Activated naive CD8-positive, alpha-beta T cell treated with anti-CD3 and anti-CD28 coated beads for 36 hours (primary cell): ENCODE data around the gene ACSBG1. TPM values are rescaled to one million over a fixed set of nuclear protein-coding genes. Genes with fewer than 3 reads are reported as not detected.

Experiments
- DNase-seq: peaks from one replicate; pipeline ENCODE4 v3.0.0; 2021
- H3K27ac Mint-ChIP-seq: one replicate; pipeline ENCODE4 v1.8.0; 2022; ENCODE audit warnings: mild to moderate bottlenecking, moderate library complexity, mixed read lengths
- H3K27me3 Mint-ChIP-seq: one replicate; pipeline ENCODE4 v1.8.0; 2022; ENCODE audit warnings: mild to moderate bottlenecking, mixed read lengths
- H3K36me3 Mint-ChIP-seq: one replicate; pipeline ENCODE4 v1.8.0; 2021; ENCODE audit warnings: mild to moderate bottlenecking, mixed read lengths
- H3K4me1 Mint-ChIP-seq: one replicate; pipeline ENCODE4 v1.8.0; 2021; ENCODE audit warnings: mixed read lengths
- H3K4me3 Mint-ChIP-seq: one replicate; pipeline ENCODE4 v1.8.0; 2022; ENCODE audit warnings: mild to moderate bottlenecking, moderate library complexity, mixed read lengths
- H3K9me3 Mint-ChIP-seq: one replicate; pipeline ENCODE4 v1.8.0; 2022; ENCODE audit warnings: mixed read lengths
- total RNA-seq, 2 experiments: library from RNA; stranded (reverse); gene quantifications; one replicate each; pipeline ENCODE4 v1.2.3, GENCODE V29; 2021

The ACSBG1 gene
- total RNA-seq, 2 experiments from 2014 or later = 0.24 TPM; not detected in 1

DNA sequence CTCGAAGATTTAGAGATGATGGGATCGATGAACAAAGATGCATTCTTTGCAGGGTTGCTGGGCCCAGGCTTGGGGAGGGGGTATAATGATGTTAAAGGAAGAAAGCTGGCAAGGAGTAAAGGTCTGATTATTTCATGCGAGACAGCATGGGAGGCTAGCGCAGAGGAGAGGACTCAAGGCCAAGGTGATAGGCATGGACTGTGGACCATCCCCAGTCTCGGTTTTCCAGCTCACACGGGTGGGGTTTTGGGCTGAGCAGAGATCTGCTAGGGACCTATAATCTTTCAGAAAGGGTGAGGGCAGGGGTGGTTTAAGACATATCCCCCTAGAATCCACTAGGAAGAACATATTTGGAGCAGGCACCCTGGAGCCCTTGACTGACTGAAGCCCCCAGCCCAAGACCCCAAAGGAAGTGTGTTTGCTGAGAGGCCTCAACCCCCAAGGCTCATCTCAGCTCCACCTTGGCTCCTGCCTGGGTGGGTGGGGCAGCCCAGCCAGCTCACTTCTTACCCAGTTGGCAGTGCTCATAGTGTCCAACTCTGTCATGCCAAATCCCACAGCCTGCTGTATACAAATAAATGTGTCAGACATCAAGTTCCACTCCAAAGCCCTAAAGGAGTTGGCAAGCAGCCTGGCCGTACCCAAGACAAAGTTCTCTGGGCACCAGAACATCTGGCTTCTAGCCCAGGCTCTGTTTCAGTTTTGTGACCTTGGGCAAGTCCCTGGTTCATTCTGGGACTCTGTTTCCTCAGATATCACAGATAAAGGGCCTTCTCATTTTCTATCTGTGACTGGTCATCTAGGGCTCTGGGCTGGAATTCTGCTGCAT, 17.9 kb downstream of the ACSBG1 start:
- Mint-ChIP-seq H3K4me1 (no peaks in the 10 kb centered on the region), H3K36me3 (no peaks in the 10 kb centered on the region), H3K27me3 (no peaks in the 10 kb centered on the region), H3K4me3 (no peak overlapping the region), H3K9me3 (no peaks in the 10 kb centered on the region), H3K27ac (no peak overlapping the region)
- DNase-seq = no peak

- no peaks in the 10 kb centered on the region for H3K9me3 Mint-ChIP-seq
- no peaks in the 10 kb centered on the region for H3K36me3 Mint-ChIP-seq
- H3K27ac Mint-ChIP-seq = no peak overlapping the region
- H3K27me3 Mint-ChIP-seq = no peaks in the 10 kb centered on the region
- H3K4me1 Mint-ChIP-seq = no peaks in the 10 kb centered on the region
- H3K4me3 Mint-ChIP-seq = no peak overlapping the region
- DNase-seq = no peak
These were observed 20.4 kb downstream of the ACSBG1 start for GRCh38 chr15:78213956-78214355.

DNA sequence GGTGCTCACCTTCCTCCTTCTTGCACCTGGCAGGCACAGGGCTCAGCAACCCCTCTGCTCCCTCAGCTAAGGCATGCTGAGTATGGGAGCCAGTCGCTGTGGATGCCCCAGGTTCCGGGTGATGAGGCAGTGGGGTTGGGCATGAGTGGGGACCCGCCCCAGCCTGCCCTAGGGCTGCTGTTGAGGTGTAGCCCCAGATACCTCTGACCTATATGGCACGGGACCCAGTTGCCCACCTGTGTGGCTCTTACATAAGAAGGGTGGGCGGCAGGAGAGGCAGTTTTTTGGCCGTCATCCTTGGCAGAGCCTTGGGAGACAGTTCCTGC, 21.0 kb downstream of the ACSBG1 start:
- no peaks in the 10 kb centered on the region for H3K9me3 Mint-ChIP-seq
- no peak for DNase-seq
- no peaks in the 10 kb centered on the region for H3K27me3 Mint-ChIP-seq

DNA sequence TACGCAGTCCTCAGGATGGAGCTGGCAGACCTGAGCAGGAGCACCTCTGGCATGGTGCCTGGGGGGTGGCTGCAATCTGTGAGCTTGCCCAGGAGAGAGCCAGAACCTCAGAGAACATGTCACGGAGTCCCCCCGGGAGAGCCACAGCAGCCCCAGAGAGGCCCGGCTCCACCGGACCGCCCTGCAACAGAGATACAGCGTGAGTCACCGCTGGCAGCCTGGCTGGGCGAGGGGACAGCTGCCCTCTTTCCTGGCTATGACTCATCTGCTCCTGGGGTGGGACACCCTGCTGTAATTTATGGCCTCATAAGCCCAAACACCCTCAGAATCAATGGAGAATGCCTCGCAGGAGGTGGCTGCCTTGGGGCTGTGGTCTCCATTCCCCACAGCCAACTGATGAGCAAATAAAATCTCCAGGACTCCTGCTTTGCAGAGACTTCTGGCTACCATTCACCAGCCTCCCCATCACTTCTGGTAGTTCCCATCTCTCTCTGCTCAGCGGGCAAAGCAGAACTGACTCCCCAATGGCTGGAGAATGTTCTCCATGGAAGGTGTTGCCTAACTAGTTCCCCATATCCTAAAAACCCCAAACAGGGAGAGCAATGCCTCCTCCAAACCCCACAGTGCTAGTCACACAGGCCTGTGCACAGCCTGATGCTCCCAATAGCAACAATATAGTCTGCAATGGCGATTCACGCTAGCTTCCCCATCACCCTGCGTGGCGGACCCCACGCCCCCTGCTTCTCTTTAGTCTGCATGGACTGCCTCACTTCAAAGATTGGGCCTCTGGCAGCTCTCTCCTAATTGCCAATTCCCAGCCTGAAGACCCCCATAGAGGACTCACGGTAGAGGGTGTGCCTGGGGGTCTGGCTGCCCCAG, 21.6 kb downstream of the ACSBG1 start:
- H3K27ac Mint-ChIP-seq = no peak overlapping the region
- no peak for DNase-seq
- no peaks in the 10 kb centered on the region for H3K9me3 Mint-ChIP-seq
- no peaks in the 10 kb centered on the region for H3K36me3 Mint-ChIP-seq
- H3K4me1 Mint-ChIP-seq = no peaks in the 10 kb centered on the region
- H3K4me3 Mint-ChIP-seq = no peak overlapping the region
- H3K27me3 Mint-ChIP-seq = no peaks in the 10 kb centered on the region

More for the DNA sequence above, 21.0 kb downstream of the ACSBG1 start:
- no peaks in the 10 kb centered on the region for H3K4me1 Mint-ChIP-seq
- no peak overlapping the region for H3K4me3 Mint-ChIP-seq
- no peaks in the 10 kb centered on the region for H3K36me3 Mint-ChIP-seq
- no peak overlapping the region for H3K27ac Mint-ChIP-seq

- Mint-ChIP-seq H3K27me3 (no peaks in the 10 kb centered on the region), H3K9me3 (no peaks in the 10 kb centered on the region), H3K36me3 (no peaks in the 10 kb centered on the region), H3K4me3 (no peak overlapping the region), H3K27ac (no peak overlapping the region), H3K4me1 (no peaks in the 10 kb centered on the region)
- no peak for DNase-seq
These were observed 22.4 kb downstream of the ACSBG1 start for GRCh38 chr15:78212008-78212407.

- Mint-ChIP-seq H3K4me3 (no peak overlapping the region), H3K4me1 (no peaks in the 10 kb centered on the region), H3K27me3 (no peaks in the 10 kb centered on the region), H3K27ac (no peak overlapping the region), H3K36me3 (no peaks in the 10 kb centered on the region), H3K9me3 (no peaks in the 10 kb centered on the region)
- no peak for DNase-seq
These were observed 23.0 kb downstream of the ACSBG1 start for GRCh38 chr15:78211189-78211921.

DNA sequence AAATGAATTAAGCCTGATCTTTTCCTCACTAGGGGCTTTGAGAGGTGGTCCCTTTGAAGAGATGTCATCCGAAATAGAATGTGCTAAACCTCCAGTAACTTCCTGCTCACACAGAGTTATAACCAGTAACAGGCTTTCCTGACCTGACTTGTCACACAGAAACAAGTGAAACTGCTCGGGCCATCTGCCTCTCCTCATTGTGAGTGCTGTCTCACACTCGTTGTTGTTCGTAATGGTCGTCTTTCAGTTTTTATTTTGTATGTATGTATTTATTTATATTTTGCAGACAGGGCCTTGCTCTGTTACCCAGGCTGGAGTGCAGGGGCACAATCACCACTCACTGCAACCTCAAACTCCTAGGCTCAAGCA, 24.0 kb downstream of the ACSBG1 start:
- Mint-ChIP-seq H3K9me3 (no peaks in the 10 kb centered on the region), H3K36me3 (no peaks in the 10 kb centered on the region), H3K27ac (no peak overlapping the region), H3K4me1 (no peaks in the 10 kb centered on the region), H3K27me3 (no peaks in the 10 kb centered on the region), H3K4me3 (no peak overlapping the region)
- DNase-seq = no peak

DNA sequence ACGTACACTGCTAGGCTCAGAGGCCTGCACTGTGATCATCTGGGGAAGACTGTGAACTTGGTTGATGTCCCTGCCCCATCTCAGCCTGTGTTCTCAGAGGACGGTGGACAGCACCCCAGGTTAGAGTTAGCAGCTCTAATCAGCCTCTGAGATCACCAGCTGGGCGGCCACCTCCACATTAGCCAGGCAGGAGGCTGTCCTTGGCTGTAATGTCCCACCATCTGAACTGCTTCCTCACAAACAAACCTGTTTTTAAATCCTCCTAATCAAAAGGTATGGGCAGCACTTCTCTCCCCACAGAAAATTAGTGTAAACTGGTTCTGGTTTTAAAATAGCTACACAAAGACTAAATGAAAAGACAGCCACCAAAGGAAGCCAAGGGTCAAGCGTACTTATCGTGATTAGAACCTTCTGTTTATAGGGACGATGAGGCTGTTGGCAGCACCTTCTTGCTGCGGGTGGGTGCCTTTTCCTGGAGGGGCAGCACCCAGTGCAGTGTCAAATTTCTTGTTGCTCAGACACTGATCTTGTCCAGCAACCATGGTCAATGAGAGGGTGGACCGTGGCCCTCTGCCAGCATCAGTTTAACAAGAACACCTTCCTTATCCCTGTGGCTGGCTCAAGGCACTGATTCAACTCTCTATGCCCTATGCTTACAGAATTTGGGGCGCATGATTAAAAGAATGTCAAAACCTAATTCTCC, 24.6 kb downstream of the ACSBG1 start:
- no peak overlapping the region for H3K27ac Mint-ChIP-seq
- no peaks in the 10 kb centered on the region for H3K4me1 Mint-ChIP-seq
- no peaks in the 10 kb centered on the region for H3K9me3 Mint-ChIP-seq
- no peak overlapping the region for H3K4me3 Mint-ChIP-seq
- no peak for DNase-seq
- no peaks in the 10 kb centered on the region for H3K27me3 Mint-ChIP-seq
- no peaks in the 10 kb centered on the region for H3K36me3 Mint-ChIP-seq

DNA sequence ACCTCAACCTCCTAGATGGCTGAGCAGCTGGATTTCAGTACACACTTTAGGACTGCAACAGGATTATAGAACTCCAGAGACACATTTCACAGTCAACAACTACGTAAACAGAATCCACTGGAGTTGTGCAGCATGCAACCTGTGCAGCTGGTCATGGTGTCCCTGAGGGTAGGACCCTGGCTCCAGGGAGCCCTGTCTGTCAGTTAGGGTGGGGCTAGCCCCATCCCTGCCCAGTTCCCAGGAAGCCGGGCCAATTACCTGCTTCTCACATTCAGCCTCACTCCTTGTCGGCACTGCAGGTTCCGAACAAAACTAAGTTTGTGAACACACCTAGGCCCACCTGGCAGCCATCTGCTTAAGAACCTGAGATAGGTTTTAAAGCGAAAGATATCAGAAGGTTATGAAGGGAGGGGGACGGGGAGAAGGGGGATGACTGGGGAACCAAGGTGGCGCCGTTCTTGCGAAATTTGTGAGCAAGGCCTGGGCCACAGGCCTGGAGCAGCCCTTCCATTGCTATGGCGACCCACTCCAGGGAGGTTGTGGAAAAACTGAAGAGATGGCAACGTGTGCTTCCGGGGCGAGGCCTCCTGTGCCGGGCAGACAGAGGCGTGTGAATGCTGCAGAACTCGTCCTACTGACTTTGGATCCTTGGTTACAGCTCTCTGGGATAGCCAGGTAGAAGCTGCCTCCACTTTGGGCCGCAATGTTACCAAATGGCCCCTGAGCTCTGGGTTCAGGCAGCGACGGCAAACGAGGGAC, 25.3 kb downstream of the ACSBG1 start:
- Mint-ChIP-seq H3K27me3 (no peaks in the 10 kb centered on the region), H3K4me3 (no peak overlapping the region), H3K9me3 (no peaks in the 10 kb centered on the region), H3K4me1 (no peaks in the 10 kb centered on the region), H3K27ac (no peak overlapping the region), H3K36me3 (no peaks in the 10 kb centered on the region)
- no peak for DNase-seq

DNA sequence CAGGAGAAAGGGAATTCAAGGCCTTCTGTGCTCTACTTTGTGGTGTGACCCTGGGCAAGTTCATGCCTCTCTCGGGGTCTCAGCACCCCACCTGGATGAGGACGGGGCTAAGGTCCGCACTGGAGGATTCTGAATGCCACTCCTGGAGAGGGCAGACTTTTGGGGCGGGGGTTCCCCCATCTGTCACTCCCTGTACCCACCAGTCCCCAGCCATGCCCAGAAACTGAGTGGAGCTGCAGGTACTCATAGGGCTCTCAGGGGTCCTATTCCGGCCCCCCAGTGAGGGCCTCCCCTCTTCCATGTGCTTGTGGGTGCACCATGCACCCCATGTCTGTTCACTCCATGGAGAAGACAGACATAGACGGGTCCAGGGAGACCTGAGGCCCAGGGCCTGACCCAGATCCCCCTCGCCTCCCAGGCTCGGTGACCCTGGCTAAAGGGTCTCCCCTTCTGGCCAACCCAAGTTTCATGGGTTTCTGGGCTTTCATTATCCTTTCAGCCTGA, 26.0 kb downstream of the ACSBG1 start:
- no peaks in the 10 kb centered on the region for H3K4me1 Mint-ChIP-seq
- H3K27me3 Mint-ChIP-seq = no peaks in the 10 kb centered on the region
- no peak overlapping the region for H3K27ac Mint-ChIP-seq
- no peak overlapping the region for H3K4me3 Mint-ChIP-seq
- no peaks in the 10 kb centered on the region for H3K9me3 Mint-ChIP-seq
- no peak for DNase-seq
- no peaks in the 10 kb centered on the region for H3K36me3 Mint-ChIP-seq

GRCh38 chr15:78207641-78208340, 26.6 kb downstream of the ACSBG1 start:
- Mint-ChIP-seq H3K27me3 (no peaks in the 10 kb centered on the region), H3K4me3 (no peak overlapping the region), H3K27ac (no peak overlapping the region), H3K36me3 (no peaks in the 10 kb centered on the region), H3K9me3 (no peaks in the 10 kb centered on the region), H3K4me1 (no peaks in the 10 kb centered on the region)
- no peak for DNase-seq

DNA sequence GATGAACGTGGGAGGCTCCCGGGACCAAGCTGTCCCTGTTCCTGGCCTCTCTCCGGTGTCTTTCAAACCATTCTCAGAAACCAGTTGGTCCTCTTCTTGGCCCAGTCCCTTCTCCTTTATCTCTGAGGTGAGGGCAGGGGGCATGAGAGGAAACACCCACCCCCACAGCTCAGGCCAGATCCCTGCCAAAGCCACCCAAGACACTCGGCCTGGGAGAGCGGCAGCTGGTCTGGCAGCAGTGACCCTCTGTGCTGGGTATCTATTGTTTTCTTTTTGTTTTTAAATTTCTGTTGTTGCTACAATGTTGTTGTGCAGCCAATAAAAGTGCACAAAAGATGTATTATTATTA, 27.3 kb downstream of the ACSBG1 start:
- no peaks in the 10 kb centered on the region for H3K36me3 Mint-ChIP-seq
- H3K4me3 Mint-ChIP-seq = no peak overlapping the region
- no peak overlapping the region for H3K27ac Mint-ChIP-seq
- no peaks in the 10 kb centered on the region for H3K27me3 Mint-ChIP-seq
- H3K4me1 Mint-ChIP-seq = no peaks in the 10 kb centered on the region
- no peaks in the 10 kb centered on the region for H3K9me3 Mint-ChIP-seq
- no peak for DNase-seq

DNA sequence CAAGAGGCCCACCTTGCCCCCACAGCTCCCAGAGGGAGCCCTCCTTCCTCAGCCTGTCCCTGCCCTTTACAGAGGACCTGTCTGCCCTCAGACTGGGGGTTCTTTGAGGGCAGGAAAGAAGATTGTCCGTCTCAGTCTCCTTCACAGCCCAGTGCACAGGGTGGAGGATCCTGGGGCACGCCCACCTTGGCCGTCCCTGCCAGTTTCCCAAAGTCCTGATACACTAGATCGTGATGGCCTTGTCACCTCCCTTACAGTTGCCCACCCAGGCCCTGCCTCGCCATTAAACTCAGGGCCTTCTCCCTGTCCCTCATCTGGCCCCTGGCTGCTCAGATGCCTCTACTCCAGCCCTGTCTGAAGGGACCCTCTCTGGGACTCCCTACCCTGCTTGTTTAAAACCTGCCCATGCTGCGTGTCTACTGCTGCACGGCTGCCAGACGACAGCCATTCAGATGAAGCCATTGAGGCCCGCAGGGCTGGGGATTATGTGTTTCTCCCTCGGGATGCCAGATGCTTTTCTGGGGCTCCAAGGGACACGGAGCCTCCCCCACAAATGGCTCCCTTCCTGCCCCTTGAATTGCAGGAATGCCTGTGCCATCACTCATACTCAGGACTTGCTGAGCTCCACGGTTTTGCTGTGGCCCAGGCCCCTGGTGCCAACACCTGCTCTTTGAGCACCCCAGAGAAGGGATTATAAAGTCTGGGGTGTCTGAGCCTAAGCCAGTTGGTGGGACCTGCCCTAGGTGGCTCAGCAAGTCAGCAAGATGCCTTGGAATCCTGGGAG, 27.8 kb downstream of the ACSBG1 start:
- no peak overlapping the region for H3K27ac Mint-ChIP-seq
- no peaks in the 10 kb centered on the region for H3K9me3 Mint-ChIP-seq
- no peak overlapping the region for H3K4me3 Mint-ChIP-seq
- no peaks in the 10 kb centered on the region for H3K27me3 Mint-ChIP-seq
- no peaks in the 10 kb centered on the region for H3K4me1 Mint-ChIP-seq
- H3K36me3 Mint-ChIP-seq = no peaks in the 10 kb centered on the region
- no peak for DNase-seq
